Measurements from ENCODE around the gene TMPRSS7. TPM values are rescaled to one million over a fixed set of nuclear protein-coding genes. Genes with fewer than 3 reads are reported as not detected.
A peak's percentile ranks its signal among the peaks of the same experiment; 100 is the strongest.

The TMPRSS7 gene
- total RNA-seq, 1 experiment from 2014 or later = not detected

GRCh38 chr3:112122870-112123269, 88.3 kb downstream of the TMPRSS7 start:
- intact Hi-C loops (cut with micrococcal nuclease) = no loop called here
- H3K4me1 Mint-ChIP-seq (ENCODE audit: insufficient read depth, unreplicated experiment) = peaks cover 7% of the 10 kb centered on the region
- H3K27ac Mint-ChIP-seq (ENCODE audit: low read depth, unreplicated experiment) = no peak overlapping the region
- H3K27me3 Mint-ChIP-seq (ENCODE audit: insufficient read depth, unreplicated experiment) = no peaks in the 10 kb centered on the region
- CTCF ChIA-PET = interaction anchor here (0.6 to 3.7 kb wide), 5 partner anchors 9 to 418 kb away, joined by 3 to 22 read pairs (median 4); partner anchors contain the start of gene GCSAM
- no peak for DNase-seq (ENCODE audit: unreplicated experiment)
- TF ChIP-seq CTCF (IDR thresholded peaks at IDR 0.05; ENCODE audit: unreplicated experiment) = no peak
- H3K36me3 Mint-ChIP-seq (ENCODE audit: insufficient read depth, unreplicated experiment) = peaks cover 29% of the 10 kb centered on the region
- POLR2A ChIA-PET = no interaction called here
- BruUV-seq (replicated peaks) = no TSS peak
- H3K4me3 Mint-ChIP-seq (ENCODE audit: unreplicated experiment) = no peak overlapping the region
- H3K9me3 Mint-ChIP-seq (ENCODE audit: unreplicated experiment) = no peaks in the 10 kb centered on the region

DNA sequence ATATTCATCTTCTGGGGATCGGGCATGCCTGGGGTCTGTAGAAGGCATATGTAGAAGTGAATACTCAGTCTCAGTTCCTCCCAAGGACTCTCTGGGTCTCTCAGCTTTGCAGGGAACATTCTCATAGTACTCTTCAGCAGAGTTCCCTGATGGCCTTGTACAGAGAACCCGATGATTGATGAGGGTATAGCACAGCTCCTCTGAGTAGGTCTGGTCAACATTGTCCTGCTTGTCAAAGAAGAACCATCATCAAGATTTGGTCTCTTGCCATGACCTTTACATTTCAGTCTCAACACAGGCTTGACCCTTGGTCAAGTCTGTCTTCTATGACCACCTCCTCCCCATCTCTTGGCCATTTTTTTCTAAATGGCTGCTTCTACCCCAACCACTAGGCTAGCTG, 89.0 kb downstream of the TMPRSS7 start:
- Mint-ChIP-seq H3K9me3 (ENCODE audit: unreplicated experiment) (no peaks in the 10 kb centered on the region), H3K27ac (ENCODE audit: low read depth, unreplicated experiment) (no peak overlapping the region), H3K4me1 (ENCODE audit: insufficient read depth, unreplicated experiment) (peaks cover 7% of the 10 kb centered on the region), H3K4me3 (ENCODE audit: unreplicated experiment) (no peak overlapping the region), H3K27me3 (ENCODE audit: insufficient read depth, unreplicated experiment) (no peaks in the 10 kb centered on the region), H3K36me3 (ENCODE audit: insufficient read depth, unreplicated experiment) (peaks cover 23% of the 10 kb centered on the region)
- POLR2A ChIA-PET = no interaction called here
- no TSS peak for BruUV-seq (replicated peaks)
- intact Hi-C loops (cut with micrococcal nuclease) = no loop called here
- CTCF ChIA-PET = interaction anchor here (0.6 to 3.7 kb wide), 5 partner anchors 9 to 417 kb away, joined by 3 to 22 read pairs (median 4); partner anchors contain the start of gene GCSAM
- no peak for TF ChIP-seq CTCF (IDR thresholded peaks at IDR 0.05; ENCODE audit: unreplicated experiment)
- no peak for DNase-seq (ENCODE audit: unreplicated experiment)

DNA sequence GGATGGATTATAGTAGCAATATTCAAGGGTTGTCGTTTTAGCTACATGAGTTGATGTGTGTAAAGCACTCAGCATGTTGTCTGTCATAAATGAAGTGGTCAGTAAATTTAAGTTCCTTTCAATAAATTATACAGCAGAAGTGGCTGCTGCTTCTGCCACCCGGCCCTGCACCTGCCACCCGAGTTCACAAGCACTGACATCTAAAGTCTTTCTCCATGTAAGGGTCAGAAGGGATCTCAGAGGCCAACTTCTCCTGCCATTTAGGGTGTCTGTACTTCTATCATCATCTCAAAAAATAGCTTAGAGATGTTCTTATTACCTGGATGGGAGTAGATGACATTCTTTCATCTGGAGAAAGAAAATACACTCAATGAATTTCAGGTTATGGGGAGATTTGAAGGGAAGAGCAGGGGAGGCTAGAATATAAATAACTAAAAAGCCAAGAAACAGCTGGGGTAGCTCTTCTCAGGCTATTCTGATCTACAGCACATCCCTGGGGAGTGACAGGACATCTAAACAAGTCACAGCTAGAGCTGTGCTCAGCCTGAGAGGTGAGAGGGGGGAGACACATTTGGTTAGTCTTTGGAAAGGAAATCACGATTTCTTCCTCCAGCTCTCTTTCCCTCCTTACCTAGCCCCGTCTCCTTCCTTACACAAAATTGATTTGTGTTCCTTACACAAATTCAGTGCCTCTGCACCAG, 90.5 kb downstream of the TMPRSS7 start:
- ChIA-PET CTCF (interaction anchor here (0.9 to 3.7 kb wide), 6 partner anchors 9 to 18 kb away, joined by 3 to 22 read pairs (median 4); no protein-coding TSS in a partner anchor), POLR2A (interaction anchor here (0.7 to 1.0 kb wide), 2 partner anchors 8 to 432 kb away, joined by 3 read pairs; partner anchors contain the start of gene GCSAM)
- no peak overlapping the region for H3K4me3 Mint-ChIP-seq (ENCODE audit: unreplicated experiment)
- H3K27me3 Mint-ChIP-seq (ENCODE audit: insufficient read depth, unreplicated experiment) = no peaks in the 10 kb centered on the region
- no peak overlapping the region for H3K27ac Mint-ChIP-seq (ENCODE audit: low read depth, unreplicated experiment)
- no peak for TF ChIP-seq CTCF (IDR thresholded peaks at IDR 0.05; ENCODE audit: unreplicated experiment)
- intact Hi-C loops (cut with micrococcal nuclease) = no loop called here
- H3K36me3 Mint-ChIP-seq (ENCODE audit: insufficient read depth, unreplicated experiment) = peaks cover 17% of the 10 kb centered on the region
- no peaks in the 10 kb centered on the region for H3K9me3 Mint-ChIP-seq (ENCODE audit: unreplicated experiment)
- peaks cover 19% of the 10 kb centered on the region for H3K4me1 Mint-ChIP-seq (ENCODE audit: insufficient read depth, unreplicated experiment)
- DNase-seq (ENCODE audit: unreplicated experiment) = no peak
- BruUV-seq (replicated peaks) = no TSS peak

- Mint-ChIP-seq H3K36me3 (ENCODE audit: insufficient read depth, unreplicated experiment) (peaks cover 12% of the 10 kb centered on the region), H3K4me3 (ENCODE audit: unreplicated experiment) (no peak overlapping the region), H3K27me3 (ENCODE audit: insufficient read depth, unreplicated experiment) (no peaks in the 10 kb centered on the region), H3K9me3 (ENCODE audit: unreplicated experiment) (no peaks in the 10 kb centered on the region), H3K4me1 (ENCODE audit: insufficient read depth, unreplicated experiment) (peaks cover 25% of the 10 kb centered on the region), H3K27ac (ENCODE audit: low read depth, unreplicated experiment) (peak overlapping the region; percentile 46)
- intact Hi-C loops (cut with micrococcal nuclease) = no loop called here
- BruUV-seq (replicated peaks) = no TSS peak
- DNase-seq (ENCODE audit: unreplicated experiment) = no peak
- ChIA-PET POLR2A (no interaction called here), CTCF (interaction anchor here (0.8 to 5.8 kb wide), 4 partner anchors 9 to 167 kb away, joined by 3 to 42 read pairs (median 4); partner anchors contain the start of gene SLC9C1)
- no peak for TF ChIP-seq CTCF (IDR thresholded peaks at IDR 0.05; ENCODE audit: unreplicated experiment)
Observed at GRCh38 chr3:112126511-112126911, 92.0 kb downstream of the TMPRSS7 start.
